SH-SY5Y (cell line): ENCODE data around the gene PPP1R16B.
A peak's percentile ranks its signal among the peaks of the same experiment; 100 is the strongest.

Experiments used
- GATA2 ChIP-seq: IDR thresholded peaks from 2 replicates; pipeline ENCODE4 v1.6.1; 2011; ENCODE audit warnings: mild to moderate bottlenecking, low read depth, low read length
- GATA3 ChIP-seq: IDR thresholded peaks from 2 replicates; pipeline ENCODE4 v1.6.1; 2011; ENCODE audit warnings: low read depth, mild to moderate bottlenecking, low read length, moderate library complexity

The PPP1R16B gene

GRCh38 chr20:38883081-38883980, 77.8 kb downstream of the PPP1R16B start:
- TF ChIP-seq GATA3 = no peak
- peak; percentile 98 for TF ChIP-seq GATA2

GRCh38 chr20:38883981-38884733, 78.7 kb downstream of the PPP1R16B start:
- TF ChIP-seq GATA2 (no peak), GATA3 (no peak)

GRCh38 chr20:38885357-38885756, 79.9 kb downstream of the PPP1R16B start:
- no peak for TF ChIP-seq GATA2
- TF ChIP-seq GATA3 = no peak

GRCh38 chr20:38888059-38888831, 82.7 kb downstream of the PPP1R16B start:
- TF ChIP-seq GATA3 (no peak), GATA2 (no peak)

- TF ChIP-seq GATA2 = no peak
- TF ChIP-seq GATA3 = no peak
These were observed 83.6 kb downstream of the PPP1R16B start for GRCh38 chr20:38889050-38889449.

GRCh38 chr20:38889792-38890496, 84.4 kb downstream of the PPP1R16B start:
- 0 out of 2 replicates have a peak, but pooled peaks have one; percentile 12 for TF ChIP-seq GATA2
- TF ChIP-seq GATA3 = no peak

GRCh38 chr20:38890497-38890818, 85.0 kb downstream of the PPP1R16B start:
- no peak for TF ChIP-seq GATA3
- no peak for TF ChIP-seq GATA2

GRCh38 chr20:38892091-38892981, 86.8 kb downstream of the PPP1R16B start:
- TF ChIP-seq GATA3 = no peak
- no peak for TF ChIP-seq GATA2

- TF ChIP-seq GATA3 (no peak), GATA2 (no peak)
These were observed 87.6 kb downstream of the PPP1R16B start for GRCh38 chr20:38893056-38893564.

- TF ChIP-seq GATA2 (no peak), GATA3 (no peak)
These were observed 88.1 kb downstream of the PPP1R16B start for GRCh38 chr20:38893565-38894090.

- TF ChIP-seq GATA3 (no peak), GATA2 (no peak)
These were observed 88.8 kb downstream of the PPP1R16B start for GRCh38 chr20:38894091-38894847.
